ENCODE results near the gene RBM4. TPM values are rescaled to one million over a fixed set of nuclear protein-coding genes. Genes with fewer than 3 reads are reported as not detected.

Gene RBM4
- total and polyA plus RNA-seq, 2 experiments from 2014 or later = 146 to 147 TPM

- no peak for TF ChIP-seq ZNF462 (CRISPR knock-in tag; IDR thresholded peaks at IDR 0.05)
- TF ChIP-seq POLR2AphosphoS5 (IDR thresholded peaks at IDR 0.05; ENCODE audit: low read depth) = no peak
- no peak for TF ChIP-seq EZH2 (IDR thresholded peaks at IDR 0.05; ENCODE audit: low read depth, unreplicated experiment)
- TF ChIP-seq, protein P1, sequence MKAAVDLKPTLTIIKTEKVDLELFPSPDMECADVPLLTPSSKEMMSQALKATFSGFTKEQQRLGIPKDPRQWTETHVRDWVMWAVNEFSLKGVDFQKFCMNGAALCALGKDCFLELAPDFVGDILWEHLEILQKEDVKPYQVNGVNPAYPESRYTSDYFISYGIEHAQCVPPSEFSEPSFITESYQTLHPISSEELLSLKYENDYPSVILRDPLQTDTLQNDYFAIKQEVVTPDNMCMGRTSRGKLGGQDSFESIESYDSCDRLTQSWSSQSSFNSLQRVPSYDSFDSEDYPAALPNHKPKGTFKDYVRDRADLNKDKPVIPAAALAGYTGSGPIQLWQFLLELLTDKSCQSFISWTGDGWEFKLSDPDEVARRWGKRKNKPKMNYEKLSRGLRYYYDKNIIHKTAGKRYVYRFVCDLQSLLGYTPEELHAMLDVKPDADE (IDR thresholded peaks at IDR 0.05) = no peak
- no peak for TF ChIP-seq CREB1 (CRISPR knock-in tag; IDR thresholded peaks at IDR 0.05; ENCODE audit: low read depth)
Observed at GRCh38 chr11:66663741-66664296, 25.3 kb downstream of the RBM4 start (continued).

- Mint-ChIP-seq H3K36me3 (ENCODE audit: low read depth) (peaks cover 46% of the 10 kb centered on the region; the same call in 2 of the 3 replicates), H3K27ac (no peak overlapping the region), H3K9me3 (no peaks in the 10 kb centered on the region), H3K27me3 (ENCODE audit: insufficient read depth, low read depth, poor library complexity) (peaks cover 2% of the 10 kb centered on the region), H3K4me1 (no peaks in the 10 kb centered on the region), H3K4me3 (no peak overlapping the region)
- Histone ChIP-seq H3K36me3 (ENCODE audit: insufficient read depth) (peaks cover 34% of the 10 kb centered on the region), H3K4me2 (no peak overlapping the region), H3K4me1 (ENCODE audit: insufficient read depth) (no peaks in the 10 kb centered on the region), H3K79me2 (replicated peaks; ENCODE audit: insufficient read depth) (peaks cover 72% of the 10 kb centered on the region), H4K20me1 (replicated peaks; ENCODE audit: insufficient read depth) (peaks cover 57% of the 10 kb centered on the region), H3F3A (replicated peaks; ENCODE audit: low read depth) (peaks cover 14% of the 10 kb centered on the region), H2AFZ (no peak overlapping the region), H3K27me3 (ENCODE audit: insufficient read depth) (no peaks in the 10 kb centered on the region), H3K27ac (ENCODE audit: low read depth) (0 out of 2 replicates have a peak overlapping the region, but pooled peaks have one; percentile 69), H3K9me2 (ENCODE audit: insufficient read depth) (no peaks in the 10 kb centered on the region), H3K4me3 (no peak overlapping the region)
- DNase-seq (ENCODE audit: low spot score) (no peak), ATAC-seq (no peak)
- TF ChIP-seq NANOG (IDR thresholded peaks at IDR 0.05; ENCODE audit: borderline replicate concordance) = no peak
- no peak for TF ChIP-seq POLR2AphosphoS5 (IDR thresholded peaks at IDR 0.05; ENCODE audit: low read depth)
- no peak for TF ChIP-seq ZNF114 (CRISPR knock-in tag; IDR thresholded peaks at IDR 0.05)
- no peak for TF ChIP-seq JUNB (IDR thresholded peaks at IDR 0.05; ENCODE audit: unreplicated experiment)
- no peak for TF ChIP-seq EZH2phosphoT487 (IDR thresholded peaks at IDR 0.05; ENCODE audit: unreplicated experiment)
- no peak for TF ChIP-seq ZNF462 (CRISPR knock-in tag; IDR thresholded peaks at IDR 0.05)
Observed at GRCh38 chr11:66665369-66665768, 26.9 kb downstream of the RBM4 start.

Measured in GM23338 (cell line).